ENCODE measurements around the gene MBD6. TPM values are rescaled to one million over a fixed set of nuclear protein-coding genes. Genes with fewer than 3 reads are reported as not detected.
"Not testable (repeated sequence)": the region's sequence is repeated elsewhere in the genome, so short reads cannot be mapped to it uniquely, and the experiment has no call there.

The MBD6 gene
- polyA plus RNA-seq, 2 of the 4 experiments (the other 2 are of a cell fraction) = 4.6 to 24.2 TPM

GRCh38 chr12:57506541-57506940 lies 16.1 kb upstream of the MBD6 start:
- FAIRE-seq; H3K9me3 ChIP-seq; CTCF ChIA-PET; ATAC-seq; H3K4me2 ChIP-seq; H3K27ac ChIP-seq; H3K4me3 ChIP-seq; DNase-seq (ENCODE audit: low read depth in 1 of 2, low spot score in 1 of 2); H3K4me1 ChIP-seq: not testable (repeated sequence)
- POLR2A ChIA-PET = interaction anchor here (0.7 kb wide), 1 partner anchor 437 kb away, joined by 3 read pairs; no protein-coding TSS in a partner anchor
- WGBS (ENCODE audit: missing lambda C conversion rate) = 98% methylated on average over 4 of the region's 4 CpGs

GRCh38 chr12:57507796-57508195 lies 14.8 kb upstream of the MBD6 start:
- H3K9me3 ChIP-seq; POLR2A ChIA-PET; H3K4me3 ChIP-seq; H3K4me1 ChIP-seq; DNase-seq (ENCODE audit: low read depth in 1 of 2, low spot score in 1 of 2); H3K27ac ChIP-seq; CTCF ChIA-PET; ATAC-seq; FAIRE-seq; H3K4me2 ChIP-seq: not testable (repeated sequence)
- WGBS (ENCODE audit: missing lambda C conversion rate) = 88% methylated on average over 14 of the region's 28 CpGs

- WGBS (ENCODE audit: missing lambda C conversion rate) = 91% methylated on average over 4 of the region's 4 CpGs
These were observed 11.5 kb upstream of the MBD6 start for GRCh38 chr12:57511161-57511560.

GRCh38 chr12:57511588-57512325 lies 10.9 kb upstream of the MBD6 start:
- ATAC-seq (no peak), DNase-seq (ENCODE audit: low read depth in 1 of 2, low spot score in 1 of 2) (no peak), FAIRE-seq (no peak)
- ChIA-PET POLR2A (interaction anchor here (0.6 to 1.6 kb wide), 5 partner anchors 7 to 1684 kb away, joined by 3 to 5 read pairs (median 5); partner anchors contain the start of gene DDIT3), CTCF (interaction anchor here (0.6 to 2.1 kb wide), 5 partner anchors 9 to 205 kb away, joined by 3 to 11 read pairs (median 3); no protein-coding TSS in a partner anchor)
- no peaks in the 10 kb centered on the region for H3K9me3 ChIP-seq
- TF ChIP-seq GATA3 (IDR thresholded peaks at IDR 0.05; ENCODE audit: borderline replicate concordance) (no peak), MYC (IDR thresholded peaks at IDR 0.05; ENCODE audit: borderline replicate concordance, low read length) (no peak), POLR2AphosphoS2 (conservative IDR thresholded peaks at IDR 0.05; ENCODE audit: low read length) (0 out of 2 replicates have a peak, but pooled peaks have one; percentile 53)
- WGBS (ENCODE audit: missing lambda C conversion rate) = 95% methylated on average over 7 of the region's 7 CpGs
- no peak overlapping the region for H3K27ac ChIP-seq
- no peak overlapping the region for H3K4me2 ChIP-seq
- no peak overlapping the region for H3K4me3 ChIP-seq
- H3K4me1 ChIP-seq = peaks cover 4% of the 10 kb centered on the region; the same call in 2 of the 3 replicates

More at GRCh38 chr12:57511161-57511560, 11.5 kb upstream of the MBD6 start:
- CTCF ChIA-PET = interaction anchor here (0.6 to 2.1 kb wide), 5 partner anchors 8 to 72 kb away, joined by 3 to 11 read pairs (median 3); no protein-coding TSS in a partner anchor
- Histone ChIP-seq H3K9me3 (no peaks in the 10 kb centered on the region), H3K4me2 (no peak overlapping the region), H3K4me1 (no peaks in the 10 kb centered on the region; the same call in 2 of the 3 replicates), H3K4me3 (no peak overlapping the region), H3K27ac (no peak overlapping the region)
- DNase-seq (ENCODE audit: low read depth in 1 of 2, low spot score in 1 of 2) (no peak), ATAC-seq (no peak), FAIRE-seq (no peak)
- TF ChIP-seq CTCF (IDR thresholded peaks at IDR 0.05) (no peak), SMC3 (IDR thresholded peaks at IDR 0.05) (no peak), RARB (CRISPR knock-in tag; IDR thresholded peaks at IDR 0.05) (no peak), HOXB13 (CRISPR knock-in tag; IDR thresholded peaks at IDR 0.05; ENCODE audit: low read depth) (no peak), CBX2 (IDR thresholded peaks at IDR 0.05; ENCODE audit: borderline replicate concordance, low read depth) (no peak), USF2 (IDR thresholded peaks at IDR 0.05) (no peak), NFE2L2 (conservative IDR thresholded peaks at IDR 0.05; ENCODE audit: low read length) (no peak), HOXB5 (CRISPR knock-in tag; IDR thresholded peaks at IDR 0.05) (no peak), BHLHE40 (IDR thresholded peaks at IDR 0.05; ENCODE audit: low read depth, low read length) (no peak), SREBF2 (IDR thresholded peaks at IDR 0.05) (no peak), JUNB (IDR thresholded peaks at IDR 0.05) (no peak), HEYL (CRISPR knock-in tag; IDR thresholded peaks at IDR 0.05) (no peak)
- POLR2A ChIA-PET = interaction anchor here (0.6 to 1.6 kb wide), 4 partner anchors 8 to 1685 kb away, joined by 3 to 5 read pairs (median 5); no protein-coding TSS in a partner anchor

All from A549 (cell line).